Measurements from ENCODE around the gene FAM89B. TPM values are rescaled to one million over a fixed set of nuclear protein-coding genes. Genes with fewer than 3 reads are reported as not detected.

Gene FAM89B
- total RNA-seq, 1 donor from 2014 or later: 14.6 TPM

DNA sequence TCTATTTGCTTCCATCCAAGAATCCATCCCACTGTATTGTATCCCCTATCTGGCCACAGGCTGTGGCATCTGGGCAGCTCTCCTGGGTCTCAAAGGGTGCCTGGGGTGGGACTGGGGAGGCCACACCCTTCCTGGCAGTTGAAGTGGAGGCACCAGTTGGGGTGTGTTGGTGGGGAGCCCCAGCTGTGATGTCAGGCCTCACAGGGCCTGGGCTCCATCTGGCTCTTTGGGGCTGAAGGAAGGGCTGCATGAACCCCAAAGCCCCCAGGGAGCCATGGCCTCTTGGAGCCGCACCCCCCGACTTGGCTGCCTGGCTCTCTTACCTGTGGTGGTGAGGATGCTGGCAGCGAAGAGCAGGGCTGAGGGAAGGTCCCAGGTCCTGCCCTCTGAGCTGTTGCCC is 22.8 kb downstream of the FAM89B start:
- no peak overlapping the region for H3K4me3 ChIP-seq (ENCODE audit: low read length in 3 of 3)
- H3K4me1 ChIP-seq (ENCODE audit: control insufficient read depth in 3 of 3, insufficient read depth in 3 of 3, low read length in 3 of 3): peaks cover 28 to 47% (median 42%) of the 10 kb centered on the region in 3 donors
- no peaks in the 10 kb centered on the region for H3K27me3 ChIP-seq (ENCODE audit: control insufficient read depth in 3 of 3, insufficient read depth in 3 of 3, low read length in 3 of 3)
- peaks cover 33 to 36% (median 33%) of the 10 kb centered on the region in 3 donors for H3K36me3 ChIP-seq (ENCODE audit: control insufficient read depth in 3 of 3, insufficient read depth in 3 of 3, low read length in 3 of 3)
- H3K9ac ChIP-seq (ENCODE audit: low read depth in 1 of 3, low read length in 3 of 3): peak overlapping the region in 1 of 3 donors; percentile 40
- H3K9me3 ChIP-seq (ENCODE audit: control insufficient read depth in 3 of 3, low read length in 3 of 3): no peaks in the 10 kb centered on the region
- no peak overlapping the region for H3K27ac ChIP-seq (ENCODE audit: low read depth, low read length)

DNA sequence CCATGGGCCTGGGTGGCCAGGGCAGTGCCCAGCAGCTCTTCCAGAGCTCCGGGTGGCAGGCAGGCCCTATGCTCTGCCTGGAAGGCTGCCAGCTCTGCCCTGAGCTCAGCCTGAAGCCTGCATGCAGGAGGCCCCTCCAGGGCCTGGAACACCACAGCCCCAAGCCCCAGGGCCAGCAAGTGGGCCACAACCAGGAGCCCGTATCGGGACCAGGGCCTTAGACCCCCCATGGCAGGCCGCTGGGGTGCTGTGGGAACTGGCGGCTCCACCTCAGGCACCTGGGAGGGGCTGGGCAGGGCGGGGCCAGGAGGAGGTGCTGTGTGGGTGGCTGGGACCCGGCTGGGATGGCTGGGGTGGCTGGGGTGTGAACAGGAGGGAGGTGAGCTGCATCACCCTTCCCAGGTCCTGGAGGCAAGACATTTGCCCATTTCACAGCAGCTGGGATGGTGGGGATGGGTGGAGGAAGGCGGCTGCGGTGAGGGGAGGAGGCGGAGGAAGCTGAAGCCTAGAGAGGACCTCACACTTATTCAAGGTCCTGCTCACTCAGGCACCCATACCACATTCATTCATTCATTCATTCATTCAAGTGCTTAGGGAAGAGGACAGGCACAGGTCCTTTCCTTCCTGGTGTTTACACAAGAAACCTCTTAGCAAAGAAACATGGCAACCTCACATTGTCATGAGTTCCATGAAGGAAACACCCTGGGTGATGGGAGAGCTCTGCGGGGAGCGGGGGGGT is 23.4 kb downstream of the FAM89B start, which contains the start of gene KCNK7:
Gene KCNK7, minus strand, starts transcription at position 258 of the 739 bp plus-strand sequence. Its CDS starts 28 bp downstream, at position 230.
- H3K9me3 ChIP-seq (ENCODE audit: control insufficient read depth in 3 of 3, low read length in 3 of 3): no peaks in the 10 kb centered on the region
- H3K27me3 ChIP-seq (ENCODE audit: control insufficient read depth in 3 of 3, insufficient read depth in 3 of 3, low read length in 3 of 3): no peaks in the 10 kb centered on the region
- peak within 1 kb of the TSS in 1 of 3 donors; percentile 40 for H3K9ac ChIP-seq (ENCODE audit: low read depth in 1 of 3, low read length in 3 of 3)
- peaks cover 23 to 41% (median 39%) of the 10 kb centered on the region in 3 donors for H3K4me1 ChIP-seq (ENCODE audit: control insufficient read depth in 3 of 3, insufficient read depth in 3 of 3, low read length in 3 of 3)
- H3K4me3 ChIP-seq (ENCODE audit: low read length in 3 of 3): no peak within 1 kb of the TSS
- peaks cover 28 to 36% (median 29%) of the 10 kb centered on the region in 3 donors for H3K36me3 ChIP-seq (ENCODE audit: control insufficient read depth in 3 of 3, insufficient read depth in 3 of 3, low read length in 3 of 3)
- H3K27ac ChIP-seq (ENCODE audit: low read depth, low read length): no peak within 1 kb of the TSS

DNA sequence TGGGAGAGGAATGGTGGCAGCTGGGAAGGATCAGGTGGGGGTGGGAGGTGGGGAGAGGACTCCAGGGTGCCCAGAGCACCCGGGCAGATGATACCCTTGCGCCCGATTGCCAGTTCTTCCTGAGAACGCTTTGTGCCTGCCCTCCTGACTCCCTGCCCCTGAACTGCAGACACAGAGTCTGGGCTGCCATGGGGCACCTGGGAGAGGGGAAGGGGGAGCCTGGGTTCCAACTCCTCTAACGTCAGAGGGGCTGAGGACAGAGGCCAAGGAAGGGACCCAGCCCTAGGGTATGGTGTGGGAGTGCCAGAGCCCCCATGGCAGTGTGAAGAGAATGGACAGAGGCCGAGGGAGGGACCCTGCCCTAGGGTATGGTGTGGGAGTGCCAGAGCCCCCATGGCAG is 24.2 kb downstream of the FAM89B start:
- peaks cover 23 to 32% (median 25%) of the 10 kb centered on the region in 3 donors for H3K36me3 ChIP-seq (ENCODE audit: control insufficient read depth in 3 of 3, insufficient read depth in 3 of 3, low read length in 3 of 3)

DNA sequence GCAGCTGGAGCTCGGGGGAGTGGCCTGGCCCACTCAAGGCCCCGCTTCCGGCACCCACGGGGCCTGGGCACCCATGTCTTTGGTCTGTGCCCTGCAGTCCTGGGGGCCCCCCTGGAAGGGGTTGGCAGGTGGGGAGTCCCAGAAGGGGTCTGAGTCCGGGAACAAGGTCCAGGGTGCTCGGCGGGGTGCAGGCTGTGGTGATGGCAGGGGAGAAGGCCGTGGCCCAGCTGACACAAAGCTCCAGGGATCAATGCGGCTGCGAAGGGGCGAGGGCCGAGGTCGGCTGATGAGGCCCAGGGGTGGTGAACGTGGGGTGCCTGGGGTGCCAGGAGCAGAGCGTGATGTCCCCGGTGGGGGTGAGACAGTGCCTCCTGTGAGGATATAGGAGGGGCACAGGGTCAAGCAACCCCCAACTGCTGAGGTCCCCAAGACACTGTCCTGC is 25.9 kb downstream of the FAM89B start:
- Histone ChIP-seq H3K27me3 (ENCODE audit: control insufficient read depth in 3 of 3, insufficient read depth in 3 of 3, low read length in 3 of 3) (no peaks in the 10 kb centered on the region), H3K9me3 (ENCODE audit: control insufficient read depth in 3 of 3, low read length in 3 of 3) (no peaks in the 10 kb centered on the region), H3K9ac (ENCODE audit: low read depth in 1 of 3, low read length in 3 of 3) (no peak overlapping the region), H3K36me3 (ENCODE audit: control insufficient read depth in 3 of 3, insufficient read depth in 3 of 3, low read length in 3 of 3) (peaks cover 18 to 25% (median 19%) of the 10 kb centered on the region in 3 donors), H3K4me3 (ENCODE audit: low read length in 3 of 3) (no peak overlapping the region), H3K27ac (ENCODE audit: low read depth, low read length) (no peak overlapping the region), H3K4me1 (ENCODE audit: control insufficient read depth in 3 of 3, insufficient read depth in 3 of 3, low read length in 3 of 3) (peaks cover 15 to 27% (median 23%) of the 10 kb centered on the region in 3 donors)

More for the DNA sequence above, 24.2 kb downstream of the FAM89B start:
- H3K27me3 ChIP-seq (ENCODE audit: control insufficient read depth in 3 of 3, insufficient read depth in 3 of 3, low read length in 3 of 3): no peaks in the 10 kb centered on the region
- H3K9me3 ChIP-seq (ENCODE audit: control insufficient read depth in 3 of 3, low read length in 3 of 3): no peaks in the 10 kb centered on the region
- H3K4me3 ChIP-seq (ENCODE audit: low read length in 3 of 3): no peak overlapping the region
- H3K4me1 ChIP-seq (ENCODE audit: control insufficient read depth in 3 of 3, insufficient read depth in 3 of 3, low read length in 3 of 3): peaks cover 23 to 40% (median 35%) of the 10 kb centered on the region in 3 donors
- no peak overlapping the region for H3K9ac ChIP-seq (ENCODE audit: low read depth in 1 of 3, low read length in 3 of 3)
- no peak overlapping the region for H3K27ac ChIP-seq (ENCODE audit: low read depth, low read length)

DNA sequence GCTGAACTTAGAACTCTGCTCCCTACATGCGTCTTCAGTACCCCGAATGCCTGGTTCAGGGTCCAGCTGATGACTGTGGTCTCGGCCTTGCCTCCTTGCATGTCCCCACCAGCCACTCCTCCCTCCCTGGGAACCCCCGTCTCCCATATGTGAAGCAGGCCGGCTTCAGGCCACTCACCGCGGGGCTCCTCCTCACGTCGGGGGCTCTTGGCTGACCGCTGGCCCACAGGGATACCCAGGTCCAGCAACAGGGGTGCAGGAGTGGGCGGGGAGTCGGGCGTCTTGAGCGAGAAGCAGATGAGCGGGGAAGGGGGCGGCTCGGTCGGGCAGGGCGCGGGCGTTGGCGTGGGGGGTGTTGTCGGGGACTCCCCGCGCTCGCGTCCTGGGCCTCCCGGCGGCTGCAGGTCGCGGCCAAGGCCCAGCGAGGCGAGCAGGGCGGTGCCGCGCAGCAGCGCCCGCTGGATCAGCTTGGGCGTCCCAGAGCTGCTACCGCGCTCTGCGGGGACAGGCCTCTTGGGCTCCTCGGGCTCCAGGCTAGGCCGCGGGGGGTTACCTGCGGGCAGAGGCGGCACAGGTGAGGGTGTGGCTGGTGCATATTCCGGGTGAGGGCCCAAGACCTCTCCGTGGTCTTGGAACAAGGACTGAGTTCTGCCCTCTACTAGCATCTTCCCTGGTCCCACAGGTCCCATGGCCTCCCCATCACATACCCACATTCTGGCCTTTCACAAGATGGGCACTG is 27.0 kb downstream of the FAM89B start:
- H3K27ac ChIP-seq (ENCODE audit: low read depth, low read length): no peak overlapping the region
- H3K36me3 ChIP-seq (ENCODE audit: control insufficient read depth in 3 of 3, insufficient read depth in 3 of 3, low read length in 3 of 3): peaks cover 23 to 34% (median 29%) of the 10 kb centered on the region in 3 donors
- no peaks in the 10 kb centered on the region for H3K27me3 ChIP-seq (ENCODE audit: control insufficient read depth in 3 of 3, insufficient read depth in 3 of 3, low read length in 3 of 3)
- H3K4me1 ChIP-seq (ENCODE audit: control insufficient read depth in 3 of 3, insufficient read depth in 3 of 3, low read length in 3 of 3): peaks cover 4 to 16% (median 12%) of the 10 kb centered on the region in 3 donors
- H3K4me3 ChIP-seq (ENCODE audit: low read length in 3 of 3): no peak overlapping the region
- H3K9me3 ChIP-seq (ENCODE audit: control insufficient read depth in 3 of 3, low read length in 3 of 3): no peaks in the 10 kb centered on the region
- H3K9ac ChIP-seq (ENCODE audit: low read depth in 1 of 3, low read length in 3 of 3): no peak overlapping the region

DNA sequence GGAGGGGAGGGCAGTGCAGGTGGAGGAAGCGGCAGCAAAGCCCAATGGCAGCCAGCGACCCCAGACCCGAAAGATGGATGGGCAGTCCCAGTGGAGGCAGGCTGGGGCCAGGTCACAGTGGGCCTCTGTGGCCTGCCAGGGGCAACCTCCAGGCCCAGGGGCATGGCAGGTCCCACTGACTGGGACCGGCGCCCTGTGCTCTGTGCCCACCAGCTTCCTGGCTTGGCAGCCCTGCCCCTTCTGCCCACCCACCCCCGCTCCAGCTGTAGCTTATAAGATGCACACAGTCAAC is 27.6 kb downstream of the FAM89B start:
- peaks cover 4 to 11% (median 9%) of the 10 kb centered on the region in 3 donors for H3K4me1 ChIP-seq (ENCODE audit: control insufficient read depth in 3 of 3, insufficient read depth in 3 of 3, low read length in 3 of 3)
- no peak overlapping the region for H3K4me3 ChIP-seq (ENCODE audit: low read length in 3 of 3)
- H3K27me3 ChIP-seq (ENCODE audit: control insufficient read depth in 3 of 3, insufficient read depth in 3 of 3, low read length in 3 of 3): no peaks in the 10 kb centered on the region
- no peak overlapping the region for H3K27ac ChIP-seq (ENCODE audit: low read depth, low read length)
- no peaks in the 10 kb centered on the region for H3K9me3 ChIP-seq (ENCODE audit: control insufficient read depth in 3 of 3, low read length in 3 of 3)
- peaks cover 28 to 39% (median 35%) of the 10 kb centered on the region in 3 donors for H3K36me3 ChIP-seq (ENCODE audit: control insufficient read depth in 3 of 3, insufficient read depth in 3 of 3, low read length in 3 of 3)
- H3K9ac ChIP-seq (ENCODE audit: low read depth in 1 of 3, low read length in 3 of 3): no peak overlapping the region

DNA sequence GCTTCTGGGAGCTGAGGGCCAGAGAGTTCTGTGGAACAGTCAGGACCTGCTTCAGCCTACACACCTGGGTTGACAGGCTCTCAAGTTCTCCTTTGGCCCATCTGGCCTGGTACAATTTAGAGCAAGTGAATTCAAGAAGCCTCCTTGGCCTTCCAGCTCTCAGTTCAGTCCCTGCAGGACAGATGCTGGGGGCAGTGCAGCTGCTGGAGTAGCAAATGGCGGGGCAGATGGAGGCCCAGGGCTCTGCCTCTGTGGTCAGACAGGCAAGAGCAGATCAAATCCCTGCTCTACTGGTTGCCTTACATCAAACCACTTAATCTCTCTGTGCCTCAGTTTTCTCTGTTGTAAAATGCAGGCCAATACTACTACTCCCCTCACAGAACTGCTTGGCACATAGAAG is 31.9 kb downstream of the FAM89B start:
- H3K27me3 ChIP-seq (ENCODE audit: control insufficient read depth in 3 of 3, insufficient read depth in 3 of 3, low read length in 3 of 3): no peaks in the 10 kb centered on the region
- no peak overlapping the region for H3K9ac ChIP-seq (ENCODE audit: low read depth in 1 of 3, low read length in 3 of 3)
- no peaks in the 10 kb centered on the region for H3K9me3 ChIP-seq (ENCODE audit: control insufficient read depth in 3 of 3, low read length in 3 of 3)
- no peak overlapping the region for H3K27ac ChIP-seq (ENCODE audit: low read depth, low read length)
- H3K4me3 ChIP-seq (ENCODE audit: low read length in 3 of 3): no peak overlapping the region
- peaks cover 20 to 23% (median 21%) of the 10 kb centered on the region in 3 donors for H3K4me1 ChIP-seq (ENCODE audit: control insufficient read depth in 3 of 3, insufficient read depth in 3 of 3, low read length in 3 of 3)
- H3K36me3 ChIP-seq (ENCODE audit: control insufficient read depth in 3 of 3, insufficient read depth in 3 of 3, low read length in 3 of 3): peaks cover 31 to 45% (median 33%) of the 10 kb centered on the region in 3 donors

DNA sequence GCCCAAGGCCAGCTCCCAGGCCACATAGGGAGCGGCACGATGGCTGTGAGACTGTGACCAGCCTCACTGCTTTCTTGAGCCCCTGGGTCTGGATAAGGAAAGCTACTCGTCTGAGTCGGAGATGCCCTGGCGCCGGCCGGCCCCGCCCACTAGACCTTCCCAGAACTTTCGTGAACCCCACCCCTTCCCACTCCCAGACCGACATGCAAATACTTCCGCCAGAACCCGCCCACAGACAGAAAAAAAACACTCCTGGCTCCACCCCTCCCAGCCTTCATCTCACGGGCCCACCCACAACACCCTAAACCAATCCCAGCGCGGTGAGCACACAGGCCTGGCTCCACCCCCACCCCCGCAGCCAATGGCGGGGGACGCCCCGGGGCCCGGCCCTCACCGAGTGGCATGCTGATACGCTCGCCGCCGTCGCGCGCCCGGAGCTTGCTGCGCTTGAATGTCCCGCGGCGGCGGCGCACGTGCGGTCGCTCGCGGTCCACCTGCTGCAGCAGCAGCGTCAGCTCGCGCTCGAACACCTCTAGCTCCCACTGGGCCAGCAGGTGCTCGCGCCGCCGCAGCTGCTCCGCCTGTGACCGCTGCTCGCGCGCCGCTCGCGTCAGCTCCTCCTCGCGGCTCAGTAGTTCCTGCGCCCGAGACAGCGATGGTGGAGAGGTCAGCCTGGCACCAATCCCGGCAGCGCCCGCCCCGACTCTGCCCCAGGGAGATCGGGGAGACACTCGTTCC is 34.7 kb downstream of the FAM89B start:
- H3K4me3 ChIP-seq (ENCODE audit: low read length in 3 of 3): peak overlapping the region; percentile 56 to 70 (median 65)
- no peaks in the 10 kb centered on the region for H3K27me3 ChIP-seq (ENCODE audit: control insufficient read depth in 3 of 3, insufficient read depth in 3 of 3, low read length in 3 of 3)
- peak overlapping the region; percentile 71 for H3K27ac ChIP-seq (ENCODE audit: low read depth, low read length)
- H3K9ac ChIP-seq (ENCODE audit: low read depth in 1 of 3, low read length in 3 of 3): peak overlapping the region; percentile 20 to 71 (median 64)
- H3K9me3 ChIP-seq (ENCODE audit: control insufficient read depth in 3 of 3, low read length in 3 of 3): no peaks in the 10 kb centered on the region
- H3K36me3 ChIP-seq (ENCODE audit: control insufficient read depth in 3 of 3, insufficient read depth in 3 of 3, low read length in 3 of 3): peaks cover 31 to 39% (median 37%) of the 10 kb centered on the region in 3 donors
- H3K4me1 ChIP-seq (ENCODE audit: control insufficient read depth in 3 of 3, insufficient read depth in 3 of 3, low read length in 3 of 3): peaks cover 45 to 46% (median 46%) of the 10 kb centered on the region in 3 donors

DNA sequence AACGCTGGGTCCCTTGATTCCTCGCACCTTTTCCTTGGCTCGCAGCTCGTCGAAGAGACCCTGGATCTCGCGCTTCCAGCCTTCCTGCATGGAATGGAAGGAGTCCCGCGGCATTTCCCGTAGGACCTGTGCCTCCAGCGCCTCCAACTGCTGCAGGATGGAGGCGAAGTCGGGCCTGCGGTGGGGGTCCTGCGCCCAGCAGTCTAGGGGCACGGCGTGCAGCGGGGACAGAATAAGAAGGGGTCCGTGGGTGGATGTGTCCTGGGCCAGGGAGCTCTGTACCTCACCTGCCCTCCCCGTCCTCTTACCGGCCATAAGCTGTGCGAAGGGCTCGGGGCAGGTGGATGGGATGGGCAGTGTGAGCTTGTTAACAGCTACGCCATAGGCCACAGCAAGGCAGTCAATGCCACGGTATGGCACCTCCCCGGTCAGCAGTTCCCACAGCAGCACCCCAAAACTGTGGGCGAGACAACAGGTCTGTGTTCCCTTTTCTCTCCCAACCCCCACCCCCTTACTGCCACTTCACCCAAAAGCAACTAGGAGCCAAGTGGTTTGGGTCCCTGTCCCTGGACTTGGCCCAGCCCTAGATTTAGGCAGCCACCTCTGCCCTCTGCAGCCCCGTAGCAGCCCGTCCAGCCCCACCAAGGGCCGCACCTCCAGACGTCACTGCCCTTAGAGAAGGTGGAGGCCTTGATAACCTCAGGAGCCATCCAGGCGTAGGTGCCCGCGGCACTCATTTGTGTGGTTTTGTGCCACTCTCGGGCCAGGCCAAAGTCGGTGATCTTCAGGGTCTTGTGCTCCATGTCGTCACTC is 35.5 kb downstream of the FAM89B start:
- H3K4me1 ChIP-seq (ENCODE audit: control insufficient read depth in 3 of 3, insufficient read depth in 3 of 3, low read length in 3 of 3): peaks cover 53 to 54% (median 54%) of the 10 kb centered on the region in 3 donors
- peak overlapping the region in 1 of 3 donors; percentile 71 for H3K9ac ChIP-seq (ENCODE audit: low read depth in 1 of 3, low read length in 3 of 3)
- H3K27ac ChIP-seq (ENCODE audit: low read depth, low read length): peak overlapping the region; percentile 37
- H3K4me3 ChIP-seq (ENCODE audit: low read length in 3 of 3): peak overlapping the region; percentile 56 to 70 (median 65)
- no peaks in the 10 kb centered on the region for H3K27me3 ChIP-seq (ENCODE audit: control insufficient read depth in 3 of 3, insufficient read depth in 3 of 3, low read length in 3 of 3)
- H3K9me3 ChIP-seq (ENCODE audit: control insufficient read depth in 3 of 3, low read length in 3 of 3): no peaks in the 10 kb centered on the region
- H3K36me3 ChIP-seq (ENCODE audit: control insufficient read depth in 3 of 3, insufficient read depth in 3 of 3, low read length in 3 of 3): peaks cover 31 to 43% (median 39%) of the 10 kb centered on the region in 3 donors
